ENCODE measurements around the gene PYROXD2.
"Not testable (repeated sequence)": the region's sequence is repeated elsewhere in the genome, so short reads cannot be mapped to it uniquely, and the experiment has no call there.

PYROXD2 gene

DNA sequence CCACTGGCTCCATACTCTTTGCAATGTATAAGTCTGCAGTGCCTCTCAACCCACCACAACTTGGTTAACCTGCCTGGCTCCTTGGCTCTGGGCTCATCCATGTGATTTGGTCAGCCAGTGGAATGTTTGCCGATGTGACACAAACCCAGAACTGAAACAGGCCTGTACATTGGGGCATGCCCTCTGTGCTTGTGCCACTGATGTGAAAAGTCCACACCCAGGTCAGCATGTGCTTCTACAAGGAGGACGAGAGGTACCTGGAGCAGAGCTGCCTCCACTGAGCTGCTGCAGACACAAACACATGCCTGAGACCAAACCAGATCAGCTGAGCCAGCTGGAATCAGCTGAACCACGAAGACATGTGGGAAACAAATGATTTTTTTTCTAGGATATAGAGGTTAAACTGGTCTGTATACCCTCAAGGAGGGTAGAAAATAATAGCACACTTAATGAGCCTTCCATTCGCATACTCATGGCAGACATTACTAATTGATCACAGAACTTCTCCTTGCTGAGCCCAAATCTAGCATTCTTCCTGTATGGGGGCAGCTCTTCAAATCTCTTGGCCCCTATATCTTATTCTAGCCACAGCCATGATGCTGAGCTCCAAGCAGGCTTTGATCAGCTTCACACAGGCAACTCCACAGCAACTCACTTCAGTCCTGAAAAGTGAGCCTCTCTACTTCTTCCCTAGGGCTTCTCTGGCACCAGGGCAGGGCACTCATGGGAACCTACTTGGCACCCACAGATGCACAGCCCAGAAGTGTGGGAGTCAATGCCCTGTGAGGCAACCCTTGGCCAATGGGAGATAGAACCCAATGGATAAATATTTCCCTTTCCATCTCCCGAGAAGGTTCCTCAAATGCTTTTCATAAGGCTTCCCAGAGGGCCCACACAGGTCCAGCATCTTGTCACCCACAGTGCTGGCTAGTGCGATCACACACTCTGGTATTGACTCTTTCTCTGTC lies 18.6 kb downstream of the PYROXD2 start:
- no peak for DNase-seq (ENCODE audit: extremely low read depth in 1 of 2, low read depth in 1 of 2)

DNA sequence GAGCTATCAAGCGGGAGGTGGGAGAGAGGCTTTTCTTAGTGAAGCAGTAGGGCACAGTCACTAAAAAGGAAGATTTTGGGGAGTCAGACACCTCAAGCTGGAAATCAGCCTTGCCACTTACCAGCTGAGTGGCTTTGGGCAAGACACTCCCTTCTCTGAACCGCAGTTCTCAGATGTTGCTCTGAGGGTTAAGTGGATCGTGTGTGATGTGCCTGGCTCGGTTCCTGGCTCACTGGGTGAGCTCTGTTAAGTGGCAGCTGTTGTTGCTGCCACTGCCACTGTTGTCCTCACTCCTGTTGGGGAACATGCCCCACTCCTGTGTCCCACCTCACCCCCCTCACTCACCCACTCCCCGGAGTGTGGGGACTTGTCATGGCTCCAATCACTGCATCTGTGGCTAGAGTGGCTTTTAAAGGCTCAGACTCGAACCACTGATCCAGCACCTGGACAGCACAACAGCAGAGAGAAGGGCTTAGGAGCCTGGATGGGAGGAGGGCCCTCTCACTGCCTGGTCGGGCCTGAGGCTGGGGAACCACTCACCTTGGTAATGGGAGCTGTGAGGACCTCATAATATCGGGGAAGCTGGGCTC lies 20.0 kb downstream of the PYROXD2 start:
- DNase-seq (ENCODE audit: extremely low read depth in 1 of 2, low read depth in 1 of 2): no peak

DNA sequence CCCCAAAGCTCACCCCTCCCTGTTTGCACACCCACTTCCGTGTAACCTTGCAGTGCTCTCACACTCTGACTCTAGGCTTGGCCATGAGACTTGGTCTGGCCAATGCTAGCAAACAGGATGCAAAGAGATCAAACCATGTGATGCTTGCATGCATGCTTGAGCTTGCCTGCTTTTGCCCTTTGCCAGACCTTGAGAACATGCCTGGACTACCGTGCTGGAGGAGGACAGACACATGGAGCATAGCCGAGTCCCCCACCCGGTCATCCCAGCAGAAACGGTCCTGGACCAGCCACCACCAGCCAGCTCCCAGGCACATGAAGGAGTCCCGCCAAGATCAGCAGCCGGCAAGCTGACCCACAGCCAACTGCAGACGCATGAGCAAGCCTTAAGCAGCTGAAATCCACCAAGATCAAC lies 23.4 kb downstream of the PYROXD2 start:
- no peak for DNase-seq (ENCODE audit: extremely low read depth in 1 of 2, low read depth in 1 of 2)

DNA sequence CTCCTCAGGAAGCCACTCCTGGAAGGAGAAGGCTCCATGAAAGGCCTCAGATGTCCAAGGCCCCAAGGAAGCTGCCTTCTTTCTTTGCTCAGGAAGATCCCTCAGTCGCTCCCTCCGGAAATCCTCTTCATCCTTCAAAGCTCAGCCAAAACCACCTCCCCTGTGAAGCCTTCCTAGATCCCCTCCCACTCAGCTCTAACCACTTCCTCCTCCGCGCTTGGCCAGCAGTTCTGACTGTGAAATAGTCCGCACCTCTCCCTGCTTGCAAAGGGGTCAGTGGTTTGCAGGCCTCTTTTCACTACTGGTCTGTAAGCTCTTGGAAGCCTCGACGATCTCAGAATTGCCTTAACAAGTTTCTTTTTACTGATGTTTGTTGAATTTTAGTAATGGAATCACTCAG lies 23.9 kb downstream of the PYROXD2 start:
- DNase-seq (ENCODE audit: extremely low read depth in 1 of 2, low read depth in 1 of 2): no peak

DNA sequence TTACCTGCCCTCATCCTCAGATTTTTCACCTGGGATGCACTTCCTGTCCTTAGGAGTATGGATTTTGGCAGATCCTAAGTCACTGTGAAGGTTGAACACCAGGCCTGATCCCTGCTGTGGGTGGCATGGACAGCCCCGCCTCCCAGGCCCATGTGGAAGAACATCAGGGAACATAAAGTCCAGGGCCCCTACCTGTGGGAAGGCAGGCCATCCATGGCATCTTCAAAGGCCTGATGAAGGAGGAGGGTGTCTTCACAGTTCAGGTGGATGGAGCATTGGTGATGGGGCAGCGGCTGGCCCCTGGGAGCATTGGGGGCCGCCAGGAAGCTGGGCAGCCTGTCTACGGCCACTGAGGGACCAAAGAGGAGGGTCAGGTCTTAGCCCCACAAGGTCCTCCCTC lies 24.6 kb downstream of the PYROXD2 start:
- DNase-seq (ENCODE audit: extremely low read depth in 1 of 2, low read depth in 1 of 2): no peak

DNA sequence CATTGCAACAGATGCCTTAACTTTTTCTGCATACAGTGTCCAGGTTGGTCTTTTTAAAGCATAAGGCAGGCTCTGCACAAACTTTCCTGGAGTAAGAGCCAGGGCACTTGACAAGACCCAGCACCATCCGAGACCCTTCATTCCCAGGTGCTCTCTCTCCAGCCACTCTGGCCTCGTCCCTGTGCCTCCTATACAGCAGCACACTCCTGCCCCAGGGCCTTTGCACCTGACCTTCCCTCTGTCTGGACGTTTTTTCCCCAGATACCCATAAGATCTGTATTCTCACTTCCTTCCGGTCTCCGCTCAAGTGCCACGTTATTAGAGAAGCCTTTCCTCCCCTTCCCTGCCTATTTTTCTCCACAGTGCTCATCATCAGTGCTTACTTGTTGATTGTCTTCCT lies 25.6 kb downstream of the PYROXD2 start:
- DNase-seq (ENCODE audit: extremely low read depth in 1 of 2, low read depth in 1 of 2): no peak

DNA sequence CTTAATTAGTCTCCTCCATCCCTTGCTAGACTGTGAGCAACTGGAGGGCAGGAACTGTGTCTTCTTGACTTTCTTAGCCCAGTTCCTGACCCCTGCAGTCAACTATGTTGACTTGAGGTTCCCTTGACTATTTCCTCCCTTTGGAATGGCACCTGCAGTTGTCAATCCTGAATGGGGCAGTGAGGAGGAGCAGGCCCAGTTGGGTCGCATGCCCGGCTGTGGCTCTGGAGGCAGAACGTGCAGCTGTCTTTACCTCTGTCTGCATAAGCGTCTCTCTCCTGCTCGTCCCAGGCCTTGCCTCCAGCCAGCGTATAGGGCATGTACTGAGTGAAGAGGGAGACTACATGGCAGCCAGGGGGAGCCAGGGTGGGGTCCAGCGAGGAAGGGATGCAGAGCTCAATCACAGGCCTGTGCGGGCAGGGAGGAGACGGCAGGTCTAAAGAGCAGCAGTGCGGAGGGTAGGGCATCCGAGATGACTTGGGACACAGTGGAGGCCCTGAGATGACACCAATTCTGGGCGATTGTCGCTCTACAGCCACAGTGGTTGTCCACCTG lies 26.8 kb downstream of the PYROXD2 start:
- no peak for DNase-seq (ENCODE audit: extremely low read depth in 1 of 2, low read depth in 1 of 2)

DNA sequence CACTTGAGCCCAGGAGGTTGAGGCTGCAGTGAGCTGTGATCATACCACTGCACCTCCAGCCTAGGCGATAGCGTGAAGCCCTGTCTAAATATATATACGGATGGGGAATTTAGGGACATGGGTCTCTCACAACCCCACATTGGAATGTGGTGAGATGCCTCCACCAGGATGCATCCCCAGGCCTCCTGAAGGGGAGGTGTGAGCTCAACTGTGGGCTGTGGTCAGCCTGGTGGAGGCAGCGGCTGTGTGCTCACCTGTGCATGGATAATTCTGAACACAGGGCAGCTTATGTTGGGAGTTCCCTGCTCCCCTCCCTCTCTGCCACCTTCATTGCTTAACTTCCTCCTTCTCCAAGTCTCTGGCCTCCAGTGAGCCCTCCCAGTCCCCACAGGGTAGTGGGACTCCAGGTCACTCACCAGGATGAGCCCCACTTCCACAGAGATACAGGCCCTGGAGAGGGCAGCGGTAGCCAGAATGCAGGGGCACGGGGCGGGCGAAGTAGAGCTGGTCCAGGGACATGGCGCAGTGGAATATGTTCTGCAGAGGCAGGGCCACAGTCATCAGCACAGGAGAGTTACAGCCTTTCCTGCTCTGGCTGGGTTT lies 30.4 kb downstream of the PYROXD2 start:
- no peak for DNase-seq (ENCODE audit: extremely low read depth in 1 of 2, low read depth in 1 of 2)

DNA sequence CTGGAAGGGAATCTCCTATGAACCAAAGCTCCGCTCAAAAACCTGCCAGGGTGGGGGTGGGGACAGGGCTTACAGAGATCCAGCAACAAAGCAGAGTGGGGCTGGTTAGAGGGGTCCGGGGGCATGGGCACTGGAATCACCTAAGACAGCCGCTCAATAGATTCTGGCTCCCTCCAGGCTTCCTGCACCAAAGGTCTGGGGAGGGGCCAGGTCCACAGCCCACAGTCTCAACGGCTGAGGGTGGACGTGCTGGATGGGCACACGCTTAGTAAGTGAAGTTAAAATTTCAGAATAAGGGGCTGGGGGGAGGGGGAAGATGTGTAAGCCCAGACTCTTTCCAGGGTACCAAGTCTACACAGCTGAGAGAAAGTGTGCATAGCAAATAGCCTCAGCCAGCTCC lies 31.1 kb downstream of the PYROXD2 start:
- no peak for DNase-seq (ENCODE audit: extremely low read depth in 1 of 2, low read depth in 1 of 2)

DNA sequence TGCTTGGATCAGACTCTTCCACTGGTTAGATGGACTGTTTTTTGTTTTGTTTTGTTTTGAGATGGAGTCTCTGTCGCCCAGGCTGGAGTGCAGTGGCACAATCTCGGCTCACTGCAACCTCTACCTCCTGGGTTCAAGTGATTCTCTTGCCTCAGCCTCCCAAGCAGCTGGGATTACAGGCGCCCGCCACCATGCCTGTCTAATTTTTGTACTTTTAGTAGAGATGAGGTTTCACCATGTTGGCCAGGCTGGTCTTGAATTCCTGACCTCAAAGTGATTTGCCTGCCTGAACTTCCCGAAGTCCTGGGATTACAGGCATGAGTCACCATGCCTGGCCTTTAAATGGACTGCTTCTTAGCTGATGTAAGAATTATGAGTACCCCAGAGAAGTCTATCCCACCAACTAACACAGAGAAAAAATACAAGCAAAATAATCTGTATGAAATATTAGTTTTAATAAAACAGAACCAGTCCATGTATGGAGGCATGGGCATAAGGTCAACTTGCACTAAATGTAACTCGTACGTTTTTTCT lies 31.8 kb downstream of the PYROXD2 start:
- not testable (repeated sequence) for DNase-seq (ENCODE audit: extremely low read depth in 1 of 2, low read depth in 1 of 2)

DNA sequence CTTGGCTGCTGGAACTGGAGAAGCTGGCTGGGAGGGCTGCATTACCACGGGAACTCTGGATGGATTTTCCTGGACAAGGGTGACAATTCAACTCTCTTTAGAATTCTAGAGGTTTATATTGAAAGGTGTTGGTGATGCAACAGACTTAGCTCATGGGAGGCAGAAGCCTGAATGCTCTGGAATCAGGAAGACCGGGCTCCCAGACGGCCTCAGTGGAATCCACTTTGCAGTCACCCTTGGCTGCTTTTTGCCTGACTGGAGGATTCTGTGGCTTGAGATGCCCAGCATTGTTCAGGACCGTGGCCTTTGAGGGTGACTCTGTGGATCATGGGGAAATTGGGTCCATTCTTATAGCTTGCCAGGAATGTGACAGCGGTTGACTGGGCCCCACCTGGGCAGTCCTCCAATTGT lies 32.3 kb downstream of the PYROXD2 start:
- no peak for DNase-seq (ENCODE audit: extremely low read depth in 1 of 2, low read depth in 1 of 2)

DNA sequence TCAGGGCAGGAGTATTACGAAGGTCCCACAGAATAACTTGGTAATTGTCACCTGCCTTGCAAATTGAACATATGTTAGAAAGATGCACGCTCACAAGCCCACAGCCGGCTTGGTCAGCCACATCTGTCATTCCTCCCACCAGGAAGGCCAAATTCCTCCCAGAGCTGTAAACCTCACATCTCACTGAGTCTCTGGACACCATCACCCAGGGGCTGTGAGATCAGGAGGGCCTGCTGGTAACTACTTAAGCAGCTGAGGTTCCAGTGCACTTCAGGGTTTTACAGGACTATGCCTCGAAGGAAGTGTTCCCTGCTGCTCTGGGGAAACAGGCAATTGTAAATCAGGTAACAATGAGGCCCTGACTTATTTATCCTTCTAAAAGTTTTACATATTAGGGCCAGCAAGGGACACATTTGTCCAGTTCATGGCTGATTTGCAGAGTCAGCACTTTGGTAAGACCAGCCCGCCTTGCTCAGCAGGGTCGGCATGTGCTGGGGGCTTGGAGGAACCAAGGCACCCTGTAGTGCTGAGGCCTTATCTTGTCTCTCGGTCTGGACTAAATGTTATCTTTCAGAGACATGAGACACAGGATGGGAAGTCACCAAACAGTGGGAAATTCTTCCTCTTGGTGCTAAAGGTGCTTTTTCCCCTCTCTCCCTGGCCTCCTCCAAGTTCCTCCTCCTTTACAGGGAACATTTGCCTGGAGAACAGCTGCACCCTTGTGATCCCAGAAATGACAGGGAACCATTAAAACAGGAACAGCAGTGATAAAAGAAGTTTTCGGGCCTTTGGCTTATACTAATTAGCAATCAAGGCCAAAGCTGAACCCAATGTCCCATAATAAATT lies 34.3 kb downstream of the PYROXD2 start:
- no peak for DNase-seq (ENCODE audit: extremely low read depth in 1 of 2, low read depth in 1 of 2)

DNA sequence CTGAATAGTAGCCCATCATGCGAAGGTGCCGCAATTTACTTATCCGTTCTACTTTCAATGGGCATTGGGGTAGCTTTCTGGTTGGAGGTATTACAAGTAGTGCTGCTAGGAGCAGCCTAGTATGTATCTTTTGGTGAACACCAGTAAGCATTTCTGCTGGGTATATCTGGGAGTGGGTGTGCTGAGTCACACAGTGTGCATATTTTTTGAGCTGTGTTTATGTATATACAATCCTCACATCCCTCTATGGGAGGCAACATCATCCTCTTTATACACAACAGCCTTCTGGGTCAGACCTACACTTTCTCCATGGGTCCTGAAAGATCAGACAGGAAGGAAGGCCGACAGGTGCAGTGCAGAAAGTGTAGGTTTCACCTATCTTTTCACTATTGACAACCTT lies 36.3 kb downstream of the PYROXD2 start:
- DNase-seq (ENCODE audit: extremely low read depth in 1 of 2, low read depth in 1 of 2): no peak

DNA sequence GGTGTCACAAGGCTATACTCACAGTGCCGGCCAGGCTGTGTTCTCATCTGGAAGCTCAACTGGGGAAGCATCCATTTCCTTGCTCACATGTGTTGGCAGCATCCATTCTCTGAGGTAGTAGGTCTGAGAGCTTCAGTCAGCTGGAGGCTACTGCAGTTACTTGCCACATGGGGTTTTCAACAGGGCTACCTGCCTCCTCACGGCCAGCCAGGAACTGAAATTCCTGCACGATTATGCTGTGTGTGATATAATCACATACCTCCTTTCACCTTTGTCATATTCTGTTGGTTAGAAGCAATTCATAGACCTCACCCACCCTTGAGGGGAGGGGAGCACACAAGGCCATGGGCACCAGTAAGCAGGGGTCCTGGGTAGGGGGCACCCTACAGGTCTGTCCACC lies 37.4 kb downstream of the PYROXD2 start:
- DNase-seq (ENCODE audit: extremely low read depth in 1 of 2, low read depth in 1 of 2): no peak

DNA sequence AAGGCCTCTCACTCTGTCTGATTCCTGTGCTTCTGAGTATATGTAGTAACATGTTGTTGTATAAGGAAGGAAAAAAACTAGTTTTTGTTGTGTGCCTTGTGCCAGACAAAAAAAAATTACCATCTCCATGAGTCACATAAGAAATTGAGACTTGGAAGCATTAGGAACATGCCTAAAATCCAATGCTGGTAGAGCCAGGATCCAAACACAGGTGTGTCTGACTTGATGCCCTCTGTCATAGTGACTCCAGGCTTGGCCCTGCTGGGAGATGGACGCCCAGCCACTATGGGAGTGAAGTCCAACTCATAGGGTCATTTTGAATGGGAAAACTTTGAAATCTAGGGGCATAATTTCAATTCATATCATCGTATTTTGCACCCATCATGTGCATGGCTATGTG lies 38.0 kb downstream of the PYROXD2 start:
- DNase-seq (ENCODE audit: extremely low read depth in 1 of 2, low read depth in 1 of 2): no peak

DNA sequence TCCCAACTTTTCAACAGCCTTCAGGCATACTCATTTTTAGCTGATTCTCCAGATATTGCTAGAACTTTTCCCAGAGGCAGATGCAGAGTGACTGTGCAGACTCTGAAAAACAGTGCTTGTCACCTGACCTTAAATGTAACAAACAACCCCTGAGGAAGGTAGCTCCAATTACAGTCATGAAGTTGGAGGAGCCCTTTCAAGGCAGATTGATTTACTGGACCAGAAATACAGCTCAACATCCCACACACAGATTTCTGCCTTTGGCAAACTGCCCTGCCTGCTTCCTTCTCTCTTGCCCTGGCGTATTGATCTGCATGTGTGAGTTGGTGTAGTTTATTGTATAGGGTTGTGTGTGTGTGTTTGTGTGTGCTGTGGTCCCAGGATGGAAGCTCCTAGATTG lies 38.5 kb downstream of the PYROXD2 start:
- DNase-seq (ENCODE audit: extremely low read depth in 1 of 2, low read depth in 1 of 2): no peak

DNA sequence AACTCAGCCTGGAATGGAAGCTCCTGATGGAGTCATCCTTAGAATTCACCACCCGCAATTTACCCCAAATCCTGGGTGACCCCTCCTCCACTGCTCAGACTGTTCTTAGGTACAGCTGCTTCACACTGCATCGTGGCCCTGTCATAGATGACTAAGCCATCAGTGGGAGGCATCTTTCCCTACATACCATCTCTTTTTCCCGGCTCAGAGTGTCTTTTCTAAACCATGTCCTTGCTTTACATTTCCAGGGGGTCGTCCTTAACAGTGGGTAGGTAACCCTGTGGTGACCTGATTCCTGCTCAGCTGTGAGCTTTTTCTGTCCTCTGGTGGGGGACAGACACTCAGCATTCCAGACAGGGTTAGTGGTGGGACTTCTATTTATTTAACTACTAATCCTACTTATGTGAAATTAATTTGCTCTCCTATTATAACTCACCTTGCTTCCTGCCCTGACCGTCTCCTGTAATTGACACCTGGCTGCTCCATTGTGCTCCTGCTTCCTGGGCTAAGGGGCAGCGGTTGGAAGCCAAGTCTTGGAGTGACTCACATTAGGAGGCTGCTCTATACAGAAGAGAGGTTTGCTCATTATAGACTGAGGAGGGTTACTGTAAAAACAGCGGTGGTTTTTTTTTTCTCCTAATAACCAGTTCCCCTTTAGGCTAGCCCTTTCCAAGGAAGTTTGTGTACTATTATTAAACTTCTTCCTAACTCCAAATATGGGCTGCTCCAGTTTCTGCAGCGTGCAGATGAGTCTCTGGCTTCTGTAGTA lies 40.6 kb downstream of the PYROXD2 start:
- DNase-seq (ENCODE audit: extremely low read depth in 1 of 2, low read depth in 1 of 2): no peak

DNA sequence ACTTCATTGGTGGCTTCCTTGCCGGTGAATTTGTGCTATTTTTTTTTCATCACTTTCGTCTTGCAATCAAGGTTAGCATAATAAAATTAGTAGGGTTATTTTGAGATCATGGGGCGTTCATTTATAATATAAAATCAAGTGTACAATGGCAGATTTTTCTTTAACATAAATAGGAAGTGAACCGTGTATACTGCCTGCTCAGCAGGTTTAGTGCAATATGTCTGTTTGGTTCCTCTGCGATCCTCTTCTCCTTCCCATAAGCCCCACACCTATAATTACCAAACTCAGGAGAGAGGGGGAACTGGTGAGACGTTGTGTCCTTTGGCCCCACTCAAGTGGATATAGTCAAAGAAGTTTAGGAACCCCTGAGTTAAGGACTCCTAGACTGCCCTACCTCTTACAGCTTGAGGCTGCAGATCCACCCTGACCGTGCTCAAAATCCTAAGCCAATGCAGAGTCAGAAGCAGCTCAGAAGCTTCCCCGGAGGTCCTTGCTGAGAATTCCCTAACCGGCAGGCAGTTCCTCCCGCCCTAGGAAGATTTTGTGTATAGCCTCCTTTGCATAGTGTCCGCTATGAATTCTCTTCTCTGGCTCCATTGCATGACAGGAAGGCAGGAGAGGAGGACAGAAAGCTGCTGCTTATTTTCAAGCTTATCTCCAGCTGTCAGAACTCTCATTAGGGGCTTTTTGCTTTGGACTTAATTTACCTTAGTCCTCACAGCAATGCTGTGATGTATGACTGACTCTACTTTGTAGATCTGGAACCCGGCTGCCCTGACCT lies 41.5 kb downstream of the PYROXD2 start:
- DNase-seq (ENCODE audit: extremely low read depth in 1 of 2, low read depth in 1 of 2): no peak

Measured in stimulated activated CD8-positive, alpha-beta memory T cell treated with anti-CD3 and anti-CD28 coated beads, Interleukin-7, amount 100 ng/mL, for 48 hours (primary cell).